ENCODE results near the gene PDE4B.

The PDE4B gene

GRCh38 chr1:66262208-66262963 is 469.7 kb downstream of the PDE4B start:
- Histone ChIP-seq H3K36me3 (ENCODE audit: insufficient read depth, low read length) (no peaks in the 10 kb centered on the region), H3K9ac (ENCODE audit: low read depth, low read length) (no peak overlapping the region), H3K9me3 (replicated peaks; ENCODE audit: low read length) (no peaks in the 10 kb centered on the region), H3K4me1 (ENCODE audit: control insufficient read depth, insufficient read depth, low read length) (peaks cover 27% of the 10 kb centered on the region), H3K4me3 (ENCODE audit: low read length) (no peak overlapping the region), H3K27me3 (ENCODE audit: control insufficient read depth, insufficient read depth, low read length) (no peaks in the 10 kb centered on the region), H3K4me2 (ENCODE audit: low read length) (no peak overlapping the region)

- Histone ChIP-seq H3K9me3 (replicated peaks; ENCODE audit: low read length) (no peaks in the 10 kb centered on the region), H3K4me2 (ENCODE audit: low read length) (no peak overlapping the region), H3K4me3 (ENCODE audit: low read length) (no peak overlapping the region), H3K36me3 (ENCODE audit: insufficient read depth, low read length) (no peaks in the 10 kb centered on the region), H3K4me1 (ENCODE audit: control insufficient read depth, insufficient read depth, low read length) (peaks cover 46% of the 10 kb centered on the region), H3K27me3 (ENCODE audit: control insufficient read depth, insufficient read depth, low read length) (no peaks in the 10 kb centered on the region), H3K9ac (ENCODE audit: low read depth, low read length) (no peak overlapping the region)
These were observed 472.6 kb downstream of the PDE4B start for GRCh38 chr1:66265268-66265667.

- Histone ChIP-seq H3K9me3 (replicated peaks; ENCODE audit: low read length) (no peaks in the 10 kb centered on the region), H3K27me3 (ENCODE audit: control insufficient read depth, insufficient read depth, low read length) (no peaks in the 10 kb centered on the region), H3K4me3 (ENCODE audit: low read length) (no peak overlapping the region), H3K4me2 (ENCODE audit: low read length) (no peak overlapping the region), H3K4me1 (ENCODE audit: control insufficient read depth, insufficient read depth, low read length) (peaks cover 51% of the 10 kb centered on the region), H3K9ac (ENCODE audit: low read depth, low read length) (no peak overlapping the region), H3K36me3 (ENCODE audit: insufficient read depth, low read length) (no peaks in the 10 kb centered on the region)
These were observed 473.1 kb downstream of the PDE4B start for GRCh38 chr1:66265796-66266195.

GRCh38 chr1:66266350-66266749 is 473.7 kb downstream of the PDE4B start:
- H3K9ac ChIP-seq (ENCODE audit: low read depth, low read length): no peak overlapping the region
- no peaks in the 10 kb centered on the region for H3K36me3 ChIP-seq (ENCODE audit: insufficient read depth, low read length)
- no peaks in the 10 kb centered on the region for H3K27me3 ChIP-seq (ENCODE audit: control insufficient read depth, insufficient read depth, low read length)
- H3K4me2 ChIP-seq (ENCODE audit: low read length): peak overlapping the region; percentile 25
- peaks cover 55% of the 10 kb centered on the region for H3K4me1 ChIP-seq (ENCODE audit: control insufficient read depth, insufficient read depth, low read length)
- H3K4me3 ChIP-seq (ENCODE audit: low read length): no peak overlapping the region
- H3K9me3 ChIP-seq (replicated peaks; ENCODE audit: low read length): no peaks in the 10 kb centered on the region

GRCh38 chr1:66266756-66267155 is 474.1 kb downstream of the PDE4B start:
- no peak overlapping the region for H3K4me3 ChIP-seq (ENCODE audit: low read length)
- peak overlapping the region; percentile 25 for H3K4me2 ChIP-seq (ENCODE audit: low read length)
- peak overlapping the region; percentile 31 for H3K9ac ChIP-seq (ENCODE audit: low read depth, low read length)
- peaks cover 55% of the 10 kb centered on the region for H3K4me1 ChIP-seq (ENCODE audit: control insufficient read depth, insufficient read depth, low read length)
- H3K9me3 ChIP-seq (replicated peaks; ENCODE audit: low read length): no peaks in the 10 kb centered on the region
- no peaks in the 10 kb centered on the region for H3K36me3 ChIP-seq (ENCODE audit: insufficient read depth, low read length)
- no peaks in the 10 kb centered on the region for H3K27me3 ChIP-seq (ENCODE audit: control insufficient read depth, insufficient read depth, low read length)

GRCh38 chr1:66267201-66267940 is 474.7 kb downstream of the PDE4B start:
- peaks cover 55% of the 10 kb centered on the region for H3K4me1 ChIP-seq (ENCODE audit: control insufficient read depth, insufficient read depth, low read length)
- no peaks in the 10 kb centered on the region for H3K36me3 ChIP-seq (ENCODE audit: insufficient read depth, low read length)
- H3K9ac ChIP-seq (ENCODE audit: low read depth, low read length): peak overlapping the region; percentile 31
- peak overlapping the region; percentile 25 for H3K4me2 ChIP-seq (ENCODE audit: low read length)
- no peaks in the 10 kb centered on the region for H3K9me3 ChIP-seq (replicated peaks; ENCODE audit: low read length)
- H3K4me3 ChIP-seq (ENCODE audit: low read length): no peak overlapping the region
- no peaks in the 10 kb centered on the region for H3K27me3 ChIP-seq (ENCODE audit: control insufficient read depth, insufficient read depth, low read length)

- no peaks in the 10 kb centered on the region for H3K36me3 ChIP-seq (ENCODE audit: insufficient read depth, low read length)
- no peak overlapping the region for H3K9ac ChIP-seq (ENCODE audit: low read depth, low read length)
- H3K4me3 ChIP-seq (ENCODE audit: low read length): no peak overlapping the region
- H3K9me3 ChIP-seq (replicated peaks; ENCODE audit: low read length): no peaks in the 10 kb centered on the region
- H3K4me2 ChIP-seq (ENCODE audit: low read length): no peak overlapping the region
- peaks cover 56% of the 10 kb centered on the region for H3K4me1 ChIP-seq (ENCODE audit: control insufficient read depth, insufficient read depth, low read length)
- no peaks in the 10 kb centered on the region for H3K27me3 ChIP-seq (ENCODE audit: control insufficient read depth, insufficient read depth, low read length)
These were observed 476.5 kb downstream of the PDE4B start for GRCh38 chr1:66269222-66269621.

GRCh38 chr1:66270119-66270812 is 477.6 kb downstream of the PDE4B start:
- H3K9me3 ChIP-seq (replicated peaks; ENCODE audit: low read length): no peaks in the 10 kb centered on the region
- no peak overlapping the region for H3K4me2 ChIP-seq (ENCODE audit: low read length)
- H3K36me3 ChIP-seq (ENCODE audit: insufficient read depth, low read length): no peaks in the 10 kb centered on the region
- no peaks in the 10 kb centered on the region for H3K27me3 ChIP-seq (ENCODE audit: control insufficient read depth, insufficient read depth, low read length)
- no peak overlapping the region for H3K4me3 ChIP-seq (ENCODE audit: low read length)
- peaks cover 67% of the 10 kb centered on the region for H3K4me1 ChIP-seq (ENCODE audit: control insufficient read depth, insufficient read depth, low read length)
- peak overlapping the region; percentile 39 for H3K9ac ChIP-seq (ENCODE audit: low read depth, low read length)

GRCh38 chr1:66271216-66271903 is 478.7 kb downstream of the PDE4B start:
- Histone ChIP-seq H3K4me1 (ENCODE audit: control insufficient read depth, insufficient read depth, low read length) (peaks cover 62% of the 10 kb centered on the region), H3K27me3 (ENCODE audit: control insufficient read depth, insufficient read depth, low read length) (no peaks in the 10 kb centered on the region), H3K9me3 (replicated peaks; ENCODE audit: low read length) (no peaks in the 10 kb centered on the region), H3K4me2 (ENCODE audit: low read length) (peak overlapping the region; percentile 79), H3K36me3 (ENCODE audit: insufficient read depth, low read length) (no peaks in the 10 kb centered on the region), H3K9ac (ENCODE audit: low read depth, low read length) (peak overlapping the region; percentile 82), H3K4me3 (ENCODE audit: low read length) (peak overlapping the region; percentile 50)

GRCh38 chr1:66271904-66272254 is 479.2 kb downstream of the PDE4B start:
- peak overlapping the region; percentile 82 for H3K9ac ChIP-seq (ENCODE audit: low read depth, low read length)
- no peaks in the 10 kb centered on the region for H3K27me3 ChIP-seq (ENCODE audit: control insufficient read depth, insufficient read depth, low read length)
- H3K4me1 ChIP-seq (ENCODE audit: control insufficient read depth, insufficient read depth, low read length): peaks cover 57% of the 10 kb centered on the region
- peak overlapping the region; percentile 50 for H3K4me3 ChIP-seq (ENCODE audit: low read length)
- peak overlapping the region; percentile 79 for H3K4me2 ChIP-seq (ENCODE audit: low read length)
- no peaks in the 10 kb centered on the region for H3K36me3 ChIP-seq (ENCODE audit: insufficient read depth, low read length)
- no peaks in the 10 kb centered on the region for H3K9me3 ChIP-seq (replicated peaks; ENCODE audit: low read length)

GRCh38 chr1:66273656-66274055 is 481.0 kb downstream of the PDE4B start:
- no peaks in the 10 kb centered on the region for H3K27me3 ChIP-seq (ENCODE audit: control insufficient read depth, insufficient read depth, low read length)
- no peaks in the 10 kb centered on the region for H3K36me3 ChIP-seq (ENCODE audit: insufficient read depth, low read length)
- H3K9me3 ChIP-seq (replicated peaks; ENCODE audit: low read length): no peaks in the 10 kb centered on the region
- peaks cover 46% of the 10 kb centered on the region for H3K4me1 ChIP-seq (ENCODE audit: control insufficient read depth, insufficient read depth, low read length)
- H3K4me3 ChIP-seq (ENCODE audit: low read length): no peak overlapping the region
- H3K4me2 ChIP-seq (ENCODE audit: low read length): no peak overlapping the region
- no peak overlapping the region for H3K9ac ChIP-seq (ENCODE audit: low read depth, low read length)
